Adipocyte (in vitro differentiated cells): ENCODE measurements around the gene BLOC1S1.

Experiments used
- DNase-seq: peaks from one replicate; pipeline ENCODE4 v3.0.0-alpha.2; 2015; ENCODE audit warnings: low read depth
- H3K27me3 ChIP-seq: replicated peaks from 2 replicates; pipeline ENCODE4 v1.7.0; 2013; ENCODE audit warnings: mild to moderate bottlenecking, low read length, moderate library complexity; ENCODE audit not compliant: control insufficient read depth, insufficient read depth
- H3K36me3 ChIP-seq: 2 replicates; pipeline ENCODE4 v1.7.0; 2013; ENCODE audit warnings: low read length, mild to moderate bottlenecking, moderate library complexity; ENCODE audit not compliant: control insufficient read depth, insufficient read depth, severe bottlenecking
- H3K4me1 ChIP-seq: 2 replicates; pipeline ENCODE4 v1.7.0; 2013; ENCODE audit warnings: mild to moderate bottlenecking, low read length, moderate library complexity; ENCODE audit not compliant: control insufficient read depth, insufficient read depth
- H3K4me3 ChIP-seq: 2 replicates; pipeline ENCODE4 v1.7.0; 2013; ENCODE audit warnings: mild to moderate bottlenecking, low read length, moderate library complexity
- H3K9ac ChIP-seq: 2 replicates; pipeline ENCODE4 v1.7.0; 2013; ENCODE audit warnings: mild to moderate bottlenecking, low read length, moderate library complexity
- H3K9me3 ChIP-seq: 2 replicates; pipeline ENCODE4 v1.7.0; 2013; ENCODE audit warnings: mild to moderate bottlenecking, low read length, moderate library complexity; ENCODE audit not compliant: control insufficient read depth

The BLOC1S1 gene

DNA sequence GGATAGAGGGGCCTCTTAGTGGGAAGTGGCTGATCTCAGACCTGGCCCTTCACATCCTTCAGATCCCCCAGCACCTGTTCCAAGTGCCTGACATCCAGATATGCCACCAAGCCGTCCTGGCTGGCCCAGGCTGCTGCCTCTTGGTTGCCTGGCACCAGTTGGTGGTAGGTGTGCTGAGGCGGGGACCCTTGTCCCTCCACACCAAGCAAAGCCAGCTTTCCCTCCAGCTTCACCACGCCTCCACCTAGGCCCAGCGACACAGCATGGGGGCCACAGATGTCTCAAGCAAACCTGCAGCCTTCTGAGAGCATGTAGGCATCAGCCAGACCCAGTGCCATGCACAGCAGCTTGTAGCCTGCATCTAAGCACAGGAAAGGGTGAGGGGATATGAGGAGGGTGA is 16.4 kb downstream of the BLOC1S1 start:
- Histone ChIP-seq H3K9me3 (no peaks in the 10 kb centered on the region), H3K4me1 (peaks cover 17% of the 10 kb centered on the region), H3K27me3 (no peaks in the 10 kb centered on the region), H3K9ac (no peak overlapping the region), H3K4me3 (no peak overlapping the region), H3K36me3 (no peaks in the 10 kb centered on the region)
- DNase-seq: no peak

DNA sequence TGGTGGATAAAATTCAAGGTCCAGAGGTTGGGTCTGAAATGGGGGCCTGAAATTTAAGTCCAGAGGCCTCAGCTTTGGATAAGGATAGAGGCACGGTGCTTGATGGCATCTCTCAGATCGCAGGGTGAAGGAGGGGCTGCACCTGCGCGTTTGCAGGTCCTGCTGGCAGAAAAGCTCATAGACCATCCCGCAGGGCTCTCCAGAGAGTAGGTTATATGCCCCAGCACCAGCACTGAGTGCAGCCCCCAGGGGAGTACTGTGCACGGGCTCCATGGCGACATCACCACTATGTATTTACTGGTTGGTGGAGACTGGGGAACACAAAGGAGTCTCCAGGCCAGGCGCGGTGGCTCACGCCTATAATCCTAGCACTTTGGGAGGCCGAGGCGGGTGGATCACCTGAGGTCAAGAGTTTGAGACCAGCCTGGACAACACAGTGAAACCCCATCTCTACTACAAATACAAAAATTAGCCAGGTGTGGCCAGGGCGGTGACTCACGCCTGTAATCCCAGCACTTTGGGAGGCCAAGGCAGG is 17.2 kb downstream of the BLOC1S1 start:
- H3K36me3 ChIP-seq: no peaks in the 10 kb centered on the region
- H3K9ac ChIP-seq: no peak overlapping the region
- DNase-seq: no peak

DNA sequence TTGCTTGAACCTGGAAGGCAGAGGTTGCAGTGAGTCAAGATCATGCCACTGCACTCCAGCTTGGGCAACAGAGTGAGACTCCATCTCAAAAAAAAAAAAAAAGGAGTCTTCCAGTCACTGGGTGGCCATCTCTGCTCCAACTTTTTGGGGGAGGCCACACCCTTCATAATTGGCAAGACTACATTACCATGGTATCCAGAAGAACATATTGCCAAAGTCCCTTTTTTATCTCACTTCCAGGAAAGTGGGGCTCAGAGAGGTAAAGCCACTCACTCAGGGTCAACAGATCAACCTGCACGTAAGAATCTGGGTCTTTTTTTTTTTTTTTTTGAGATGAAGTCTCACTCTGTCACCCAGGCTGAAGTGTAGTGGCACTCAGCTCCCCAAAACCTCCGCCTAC is 18.0 kb downstream of the BLOC1S1 start:
- no peak overlapping the region for H3K4me3 ChIP-seq
- H3K36me3 ChIP-seq: no peaks in the 10 kb centered on the region
- H3K27me3 ChIP-seq: no peaks in the 10 kb centered on the region
- no peak for DNase-seq
- no peak overlapping the region for H3K9ac ChIP-seq
- H3K4me1 ChIP-seq: peaks cover 31% of the 10 kb centered on the region
- H3K9me3 ChIP-seq: no peaks in the 10 kb centered on the region

More for the DNA sequence above, 17.2 kb downstream of the BLOC1S1 start:
- Histone ChIP-seq H3K9me3 (no peaks in the 10 kb centered on the region), H3K27me3 (no peaks in the 10 kb centered on the region), H3K4me1 (peaks cover 25% of the 10 kb centered on the region), H3K4me3 (no peak overlapping the region)

DNA sequence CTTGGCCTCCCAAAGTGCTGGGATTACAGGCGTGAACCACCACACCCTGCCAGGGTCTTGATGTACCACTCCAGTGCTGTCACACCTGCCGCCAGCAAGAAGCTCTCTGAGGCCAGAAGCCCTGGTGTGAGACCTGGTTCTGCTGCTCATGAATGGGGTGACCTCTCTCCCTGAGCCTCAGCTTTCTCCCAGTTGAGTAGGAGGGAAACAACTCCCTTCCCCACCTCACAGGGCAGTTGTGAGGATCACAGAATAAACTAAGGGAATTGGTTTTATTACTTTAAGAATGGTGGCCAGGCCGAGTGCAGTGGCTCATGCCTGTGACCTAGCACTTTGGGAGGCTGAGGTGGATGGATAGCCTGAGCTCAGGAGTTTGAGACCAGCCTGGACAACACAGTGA is 18.7 kb downstream of the BLOC1S1 start:
- Histone ChIP-seq H3K9me3 (no peaks in the 10 kb centered on the region), H3K4me1 (peaks cover 31% of the 10 kb centered on the region), H3K9ac (no peak overlapping the region), H3K27me3 (no peaks in the 10 kb centered on the region), H3K36me3 (no peaks in the 10 kb centered on the region), H3K4me3 (no peak overlapping the region)
- DNase-seq: no peak

DNA sequence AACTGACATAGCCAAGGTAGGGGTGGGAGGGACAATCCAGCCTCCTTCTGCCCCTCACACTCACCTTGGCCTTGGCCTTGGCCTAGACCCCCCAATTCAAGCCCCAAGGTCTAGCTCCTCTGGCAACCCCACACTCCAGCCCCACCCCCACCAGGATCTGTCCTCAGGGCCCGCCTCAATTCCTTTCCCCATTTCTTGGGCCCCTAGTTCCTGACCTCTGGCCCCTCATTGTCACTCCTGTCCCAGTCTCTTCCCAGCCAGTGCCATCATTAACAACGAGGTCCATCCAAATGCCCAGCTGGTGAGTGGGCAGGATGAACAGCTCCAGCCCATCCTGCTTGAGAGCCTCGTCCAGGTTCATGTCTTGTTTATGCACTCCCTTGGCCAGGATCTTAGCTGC is 20.2 kb downstream of the BLOC1S1 start:
- no peaks in the 10 kb centered on the region for H3K9me3 ChIP-seq
- H3K27me3 ChIP-seq: no peaks in the 10 kb centered on the region
- H3K4me3 ChIP-seq: no peak overlapping the region
- no peaks in the 10 kb centered on the region for H3K36me3 ChIP-seq
- H3K9ac ChIP-seq: peak overlapping the region; percentile 11
- no peak for DNase-seq
- peaks cover 21% of the 10 kb centered on the region for H3K4me1 ChIP-seq

DNA sequence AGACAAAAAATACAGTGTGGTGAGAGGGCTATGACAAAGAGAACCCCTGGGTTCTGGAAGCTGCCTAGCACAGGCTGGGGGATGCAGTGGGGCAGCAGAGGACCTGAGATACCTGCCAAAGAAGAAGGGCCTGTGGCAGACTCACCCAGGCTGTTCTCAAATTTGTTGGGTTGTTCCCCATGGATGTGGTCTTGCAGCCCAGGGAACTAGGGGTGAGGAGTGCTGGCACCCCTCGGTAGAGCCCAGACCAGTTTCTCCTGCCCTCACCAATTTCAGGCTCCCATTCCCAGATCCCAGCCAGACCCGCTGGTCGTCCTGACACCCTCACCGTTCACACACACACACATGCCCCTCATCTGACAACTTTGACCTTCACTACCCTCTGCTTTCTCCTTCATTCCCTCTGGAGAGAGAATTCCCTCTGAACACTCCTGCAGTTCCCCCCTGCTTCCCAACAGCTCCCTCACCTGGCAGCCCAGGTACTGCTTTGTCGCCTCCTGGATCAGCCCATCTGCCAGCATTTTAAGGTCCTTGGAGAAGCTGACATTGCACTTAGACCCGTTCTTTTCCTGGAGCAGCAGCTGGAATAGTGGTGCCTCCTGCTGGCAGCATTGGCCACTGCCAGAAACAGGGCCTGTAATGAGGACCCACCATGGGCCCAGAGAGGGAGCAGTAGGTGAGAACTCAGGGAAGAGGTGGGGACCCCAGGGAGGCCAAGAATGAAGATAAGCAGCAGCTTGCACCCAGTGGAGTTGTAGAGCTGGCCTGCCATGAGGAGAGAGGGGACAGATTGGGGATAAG is 21.1 kb downstream of the BLOC1S1 start:
- Histone ChIP-seq H3K9me3 (no peaks in the 10 kb centered on the region), H3K4me3 (no peak overlapping the region), H3K9ac (peak overlapping the region; percentile 89), H3K36me3 (no peaks in the 10 kb centered on the region), H3K27me3 (no peaks in the 10 kb centered on the region), H3K4me1 (peaks cover 21% of the 10 kb centered on the region)
- DNase-seq: peak; percentile 70

DNA sequence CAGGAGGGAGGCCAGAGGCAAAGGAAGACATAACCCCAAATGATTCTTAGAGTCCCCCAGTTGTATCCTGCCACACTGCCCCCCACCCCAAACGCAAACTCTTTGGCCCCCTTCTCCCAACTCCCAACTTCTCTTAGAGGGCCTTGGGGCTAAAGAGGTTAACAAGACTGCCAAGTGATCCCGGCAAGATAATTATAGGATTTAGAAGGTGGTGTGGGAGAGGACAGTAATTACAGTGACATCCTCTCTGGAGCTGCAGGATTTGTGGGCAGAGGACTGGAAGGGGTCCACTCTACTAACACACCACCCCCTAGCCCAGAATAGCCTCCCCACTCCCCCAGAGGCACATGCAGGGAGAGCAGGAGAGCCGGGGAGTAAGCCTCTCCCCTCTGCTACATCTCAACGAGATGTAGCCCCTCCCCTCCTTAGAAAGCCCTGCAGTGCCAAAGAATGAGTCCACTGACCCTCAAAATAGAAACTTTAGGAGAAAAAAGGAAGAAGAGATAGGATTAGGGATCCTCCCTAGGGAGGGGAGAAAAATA is 21.8 kb downstream of the BLOC1S1 start:
- peak overlapping the region; percentile 89 for H3K9ac ChIP-seq
- H3K27me3 ChIP-seq: no peaks in the 10 kb centered on the region
- peaks cover 21% of the 10 kb centered on the region for H3K4me1 ChIP-seq
- no peaks in the 10 kb centered on the region for H3K9me3 ChIP-seq
- H3K4me3 ChIP-seq: peak overlapping the region; percentile 91
- DNase-seq: no peak
- no peaks in the 10 kb centered on the region for H3K36me3 ChIP-seq

DNA sequence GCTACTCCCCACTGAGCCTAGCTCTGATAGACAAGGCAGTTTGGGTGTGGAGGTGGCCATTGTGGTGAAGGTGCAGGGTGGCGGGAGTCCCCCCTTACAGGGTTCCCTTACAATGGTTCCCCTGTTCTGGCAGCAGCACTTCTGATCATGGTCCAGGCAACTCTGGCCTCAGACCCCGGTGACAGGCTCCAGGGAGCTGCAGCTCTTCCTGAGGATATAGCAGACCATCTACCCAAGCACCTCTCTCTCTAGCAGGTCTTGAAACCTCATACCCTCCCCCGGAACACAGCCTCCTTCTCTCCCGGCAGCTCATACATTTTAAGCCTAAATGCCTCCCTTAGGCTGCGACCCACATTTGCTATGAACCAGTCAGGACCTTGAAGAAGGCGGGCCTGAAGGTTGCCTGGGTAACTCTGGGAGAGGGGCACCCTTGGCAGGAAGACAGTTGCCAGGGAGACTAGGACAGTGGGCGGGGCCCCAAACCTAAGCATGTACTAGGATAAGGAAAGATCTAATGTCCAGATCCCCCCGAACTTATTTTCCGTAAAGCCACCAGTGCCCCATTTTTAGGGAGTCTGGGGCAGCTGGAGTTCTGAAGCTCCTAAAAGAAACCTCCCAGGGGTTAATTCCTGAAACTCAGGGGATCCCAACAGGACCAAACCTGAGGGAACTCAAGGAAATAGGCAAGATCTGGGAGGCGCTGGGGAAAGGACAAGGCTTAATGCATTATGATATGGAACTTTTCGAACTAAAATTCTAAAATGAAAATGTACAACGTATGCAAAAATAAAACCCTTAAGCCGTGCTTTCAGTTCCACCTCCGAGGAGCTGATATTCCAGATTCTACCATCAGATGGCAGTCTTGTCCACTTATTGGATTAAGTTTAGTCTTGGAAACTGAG is 22.5 kb downstream of the BLOC1S1 start:
- Histone ChIP-seq H3K36me3 (no peaks in the 10 kb centered on the region), H3K27me3 (no peaks in the 10 kb centered on the region), H3K9ac (peak overlapping the region; percentile 89), H3K4me1 (peaks cover 21% of the 10 kb centered on the region), H3K9me3 (no peaks in the 10 kb centered on the region), H3K4me3 (peak overlapping the region; percentile 91)
- DNase-seq: peak; percentile 96

DNA sequence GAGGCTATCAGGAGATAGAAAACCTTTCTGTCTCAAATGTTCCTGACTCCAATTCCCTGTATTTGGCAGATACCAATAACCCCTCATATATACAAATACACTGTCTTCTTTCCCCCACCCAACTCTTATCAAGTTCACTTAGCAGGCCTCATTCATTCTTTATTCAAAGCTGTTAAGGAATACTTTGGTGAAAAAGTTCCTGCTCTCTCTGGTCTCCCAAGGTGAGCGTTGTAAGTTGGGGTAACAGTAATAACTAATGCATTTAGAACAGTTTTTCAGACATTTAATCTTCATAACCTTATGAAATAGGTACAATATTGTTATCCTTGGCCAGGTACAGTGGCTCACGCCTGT is 23.2 kb downstream of the BLOC1S1 start:
- DNase-seq: no peak
- no peaks in the 10 kb centered on the region for H3K27me3 ChIP-seq
- peak overlapping the region; percentile 91 for H3K4me3 ChIP-seq

DNA sequence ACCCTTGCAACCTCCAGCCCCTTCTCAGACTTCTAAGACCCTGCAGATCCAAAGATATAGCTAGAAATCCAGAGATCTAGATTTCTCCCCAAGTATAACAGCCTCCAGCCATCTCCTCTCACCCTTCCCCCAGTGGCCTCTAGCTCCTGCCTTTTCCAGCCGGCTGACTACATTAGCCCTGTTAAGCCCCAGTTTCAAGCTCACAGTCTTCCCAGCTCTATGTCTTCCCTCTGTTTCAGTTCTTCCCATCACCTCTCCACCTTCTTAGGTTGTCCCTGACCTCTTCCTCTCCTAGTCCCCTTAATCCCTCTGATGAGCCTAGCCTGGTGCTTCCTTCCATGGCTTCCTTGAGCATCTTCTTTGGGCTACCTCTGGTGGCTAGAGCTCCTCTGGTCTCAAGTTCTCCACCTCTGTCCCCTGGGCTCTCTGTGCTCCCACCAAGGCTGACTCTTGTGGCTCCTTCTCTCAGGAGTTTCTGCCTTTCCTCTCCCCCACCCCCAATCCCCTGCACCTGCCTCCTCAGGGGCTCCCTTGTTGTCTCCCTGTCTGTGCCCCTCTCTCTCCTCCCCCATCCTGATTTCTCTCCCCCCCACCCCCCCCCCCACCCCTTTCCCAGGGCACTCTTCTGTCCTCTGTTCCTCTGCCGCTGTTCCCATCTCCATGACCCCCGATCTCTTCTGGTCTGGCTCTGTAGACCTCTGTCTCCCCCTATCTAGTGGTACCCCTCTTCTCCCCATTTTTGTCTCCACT is 26.3 kb downstream of the BLOC1S1 start:
- H3K4me3 ChIP-seq: peak overlapping the region; percentile 72
- no peaks in the 10 kb centered on the region for H3K9me3 ChIP-seq
- H3K4me1 ChIP-seq: peaks cover 48% of the 10 kb centered on the region
- H3K27me3 ChIP-seq: no peaks in the 10 kb centered on the region
- no peaks in the 10 kb centered on the region for H3K36me3 ChIP-seq
- peak overlapping the region; percentile 70 for H3K9ac ChIP-seq
- no peak for DNase-seq

More for the DNA sequence above, 23.2 kb downstream of the BLOC1S1 start:
- Histone ChIP-seq H3K4me1 (peaks cover 23% of the 10 kb centered on the region), H3K9me3 (no peaks in the 10 kb centered on the region), H3K9ac (no peak overlapping the region), H3K36me3 (no peaks in the 10 kb centered on the region)
